Esophagus (tissue), 2 donors: Measurements from ENCODE around the gene ANP32D. TPM values are rescaled to one million over a fixed set of nuclear protein-coding genes. Genes with fewer than 3 reads are reported as not detected.

Experiments used
- polyA plus RNA-seq, 2 donors: library from polyadenylated mRNA; stranded (reverse); fragments of 200-250 nt; gene quantifications; one replicate each; pipeline ENCODE4 v1.2.3, GENCODE V29; 2013
- donor health status: healthy with polysubstance abuse.
- donor health status: Bipolar disorder and iron deficiency.

Gene ANP32D
- polyA plus RNA-seq, 2 donors: not detected

Other genes with a start within 250 kb of the ANP32D start
- 1 to 10 TPM; 3.0 to 3.4 TPM for gene ZNF641, start 121.6 kb upstream of the ANP32D start, polyA plus RNA-seq
- gene C12orf54, start 9.9 kb downstream of the ANP32D start, polyA plus RNA-seq: 1 to 10 TPM; 4.4 to 5.8 TPM
- not detected for gene OR8S1, start 53.1 kb downstream of the ANP32D start, polyA plus RNA-seq
- not detected for gene LALBA, start 97.5 kb downstream of the ANP32D start, polyA plus RNA-seq
- gene KANSL2, start 209.7 kb downstream of the ANP32D start, polyA plus RNA-seq: 10 to 100 TPM; 19.1 to 21.5 TPM
- 1 to 10 TPM; 3.2 to 3.6 TPM for gene CCNT1, start 244.1 kb downstream of the ANP32D start, polyA plus RNA-seq